Frontal cortex (tissue), 4 donors: ENCODE results near the gene IL17B. TPM values are rescaled to one million over a fixed set of nuclear protein-coding genes. Genes with fewer than 3 reads are reported as not detected.
A peak's percentile ranks its signal among the peaks of the same experiment; 100 is the strongest.
"Not testable (repeated sequence)": the region's sequence is repeated elsewhere in the genome, so short reads cannot be mapped to it uniquely, and the experiment has no call there.

Experiments used
- DNase-seq, 2 donors: peaks; one replicate each; pipeline ENCODE4 v3.0.0; 2012; ENCODE audit warnings: low spot score in 2 of 2
- FAIRE-seq: peaks from 2 replicates; lab custom pipeline; 2012; peaks lifted over from hg19 to GRCh38; lab: Jason Lieb, UNC
- total RNA-seq: library from RNA; depleted of rRNA; stranded (reverse); fragments of >200 nt; gene quantifications from one replicate; pipeline ENCODE4 v1.2.3, GENCODE V29; 2014
- donor health status: control.
- donor health status: control.
- donor health status: control.

IL17B gene
- total RNA-seq, 1 donor from 2014 or later: not detected

- FAIRE-seq (no peak), DNase-seq (no peak)
Observed at GRCh38 chr5:149403923-149404745, 25.0 kb upstream of the IL17B start.

- FAIRE-seq (no peak), DNase-seq (no peak)
Observed at GRCh38 chr5:149402291-149402690, 23.2 kb upstream of the IL17B start.

- DNase-seq (no peak), FAIRE-seq (no peak)
Observed at GRCh38 chr5:149401051-149401450, 22.0 kb upstream of the IL17B start.

DNA sequence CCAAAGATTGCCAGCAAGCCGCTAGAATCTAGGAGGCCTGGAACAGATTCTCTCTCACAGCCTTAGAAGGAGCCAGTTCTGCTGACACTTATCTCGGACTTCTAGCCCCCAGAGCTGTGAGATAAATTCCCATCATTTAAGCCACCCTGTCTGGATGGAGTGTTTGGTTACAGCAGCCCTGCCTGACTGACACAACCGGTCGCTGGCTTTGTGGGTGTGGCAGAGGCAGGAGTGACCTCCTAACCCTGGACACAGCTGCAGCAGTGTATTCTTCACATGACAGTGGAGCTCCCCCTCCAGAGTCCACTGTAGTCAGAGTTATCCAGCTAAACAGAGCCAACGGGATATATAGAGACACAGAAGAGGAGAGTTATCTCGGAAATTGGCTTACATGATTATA lies 21.2 kb upstream of the IL17B start:
- DNase-seq (no peak), FAIRE-seq (no peak)

- FAIRE-seq (no peak), DNase-seq (no peak)
Observed at GRCh38 chr5:149399775-149400174, 20.7 kb upstream of the IL17B start.

- not testable (repeated sequence) for DNase-seq, FAIRE-seq
Observed at GRCh38 chr5:149398747-149399266, 19.7 kb upstream of the IL17B start.

DNA sequence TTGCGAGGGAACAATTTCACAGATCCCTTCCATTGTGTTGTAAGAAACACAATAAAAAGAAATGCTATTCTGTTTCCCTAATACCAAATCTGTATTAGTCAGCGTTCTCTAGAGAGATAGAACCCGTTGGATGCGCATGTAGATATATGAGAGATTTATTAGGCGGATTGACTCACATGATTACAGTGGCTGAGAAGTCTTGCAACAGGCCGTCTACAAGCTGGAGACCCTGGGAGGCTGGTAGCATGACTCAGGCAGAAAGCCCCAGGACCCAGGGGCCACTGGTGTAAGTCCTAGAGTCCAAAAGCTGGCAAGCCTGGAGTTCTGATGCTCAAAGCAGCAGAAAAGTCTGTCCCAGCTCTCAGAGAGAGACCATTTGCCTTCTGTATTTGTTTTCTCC lies 18.4 kb upstream of the IL17B start:
- DNase-seq (no peak), FAIRE-seq (no peak)

DNA sequence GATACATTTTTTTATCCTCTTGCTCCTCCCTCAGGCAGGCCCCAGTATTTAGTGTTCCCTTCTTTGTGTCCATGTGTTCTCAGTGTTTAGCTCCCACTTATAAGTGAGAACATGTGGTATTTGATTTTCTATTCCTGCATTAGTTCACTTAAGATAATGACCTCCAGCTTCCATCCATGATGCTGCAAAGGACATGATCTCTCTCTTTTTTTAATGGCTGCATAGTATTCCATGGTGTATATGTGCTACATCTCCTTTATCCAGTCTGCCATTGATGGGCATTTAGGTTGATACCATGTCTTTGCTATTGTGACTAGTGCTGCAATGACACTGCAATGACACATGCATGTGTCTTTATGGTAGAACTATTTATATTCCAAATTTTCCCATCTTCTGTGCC lies 15.9 kb upstream of the IL17B start:
- DNase-seq, FAIRE-seq: not testable (repeated sequence)

DNA sequence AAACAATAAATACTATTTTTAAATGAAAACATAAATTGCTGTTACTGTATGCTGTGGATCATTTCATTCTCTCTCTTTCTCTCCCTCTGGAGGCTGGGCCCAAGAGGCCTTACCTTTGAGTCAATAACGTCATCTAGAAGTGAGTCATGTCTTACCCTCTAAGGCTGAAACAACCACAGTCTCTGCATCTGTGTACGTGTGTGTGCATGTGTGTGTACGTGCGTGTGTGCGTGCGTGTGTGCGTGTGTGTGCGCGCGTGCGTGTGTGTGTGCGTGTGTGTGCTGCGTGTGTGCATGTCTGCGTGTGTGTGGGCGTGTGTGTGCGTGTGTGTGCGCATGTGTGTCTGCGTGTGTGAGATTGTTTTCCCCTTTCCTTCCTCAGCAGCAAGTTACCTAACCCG lies 13.6 kb upstream of the IL17B start:
- DNase-seq: no peak
- no peak for FAIRE-seq

DNA sequence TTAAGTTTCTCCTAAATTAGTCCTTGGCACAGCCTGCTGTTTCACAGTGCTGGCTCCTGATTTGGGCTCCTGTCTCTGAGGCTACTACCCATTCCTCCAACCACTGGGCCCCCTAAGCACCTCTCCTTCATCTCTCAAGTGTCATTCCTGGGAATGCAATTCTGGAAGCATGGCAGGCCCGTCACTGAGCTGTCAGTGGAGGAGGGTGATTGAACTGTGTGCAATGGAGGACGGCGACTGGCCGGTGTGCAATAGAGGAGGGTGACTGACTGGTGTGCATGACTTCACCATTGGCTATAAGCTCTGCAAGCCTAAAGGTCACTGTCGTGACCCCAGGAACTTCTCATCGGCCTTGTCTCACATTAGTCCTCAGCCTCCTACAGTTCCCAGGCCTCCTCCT lies 12.4 kb upstream of the IL17B start:
- no peak for DNase-seq
- no peak for FAIRE-seq

- not testable (repeated sequence) for DNase-seq, FAIRE-seq
Observed at GRCh38 chr5:149391076-149391475, 12.0 kb upstream of the IL17B start.

GRCh38 chr5:149389552-149390495 lies 10.7 kb upstream of the IL17B start:
- FAIRE-seq: no peak
- no peak for DNase-seq

DNA sequence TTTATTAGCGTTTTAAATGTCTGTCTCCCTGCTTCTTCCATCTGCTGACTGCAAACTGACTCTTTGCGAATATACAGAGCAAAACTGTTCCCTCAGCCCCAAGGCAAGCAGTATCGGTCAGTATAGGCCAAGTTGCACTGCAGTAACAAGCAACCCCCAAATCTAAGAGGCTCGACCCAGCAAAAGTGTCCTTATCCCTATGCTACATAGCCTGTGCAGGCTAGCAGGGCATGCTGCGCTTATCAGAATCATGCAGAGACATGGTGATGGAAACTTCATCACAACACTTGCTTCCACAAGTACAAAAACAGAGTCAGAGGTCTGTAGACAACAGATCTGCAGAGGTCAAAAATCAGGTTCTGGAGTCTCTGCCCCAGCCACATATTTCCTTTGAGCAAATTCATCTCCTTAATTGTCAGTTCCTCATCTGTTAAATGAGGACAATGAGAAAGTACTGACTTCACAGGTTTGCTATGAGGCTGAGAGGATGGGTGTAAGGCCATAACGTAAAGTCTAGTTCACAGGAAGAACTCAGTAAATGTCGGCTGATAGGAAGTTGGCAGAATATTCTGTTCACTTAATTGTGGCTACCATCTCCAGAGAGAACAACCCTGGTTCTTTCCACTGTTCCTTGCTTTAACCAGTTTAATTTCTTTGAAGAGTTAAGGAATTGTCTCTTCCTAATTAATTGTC lies 9.6 kb upstream of the IL17B start:
- FAIRE-seq: no peak

GRCh38 chr5:149387982-149388381 lies 8.9 kb upstream of the IL17B start:
- FAIRE-seq (no peak), DNase-seq (no peak)

More for the DNA sequence above, 9.6 kb upstream of the IL17B start:
- DNase-seq: no peak

GRCh38 chr5:149387081-149387631 lies 8.1 kb upstream of the IL17B start:
- FAIRE-seq (no peak), DNase-seq (no peak)

DNA sequence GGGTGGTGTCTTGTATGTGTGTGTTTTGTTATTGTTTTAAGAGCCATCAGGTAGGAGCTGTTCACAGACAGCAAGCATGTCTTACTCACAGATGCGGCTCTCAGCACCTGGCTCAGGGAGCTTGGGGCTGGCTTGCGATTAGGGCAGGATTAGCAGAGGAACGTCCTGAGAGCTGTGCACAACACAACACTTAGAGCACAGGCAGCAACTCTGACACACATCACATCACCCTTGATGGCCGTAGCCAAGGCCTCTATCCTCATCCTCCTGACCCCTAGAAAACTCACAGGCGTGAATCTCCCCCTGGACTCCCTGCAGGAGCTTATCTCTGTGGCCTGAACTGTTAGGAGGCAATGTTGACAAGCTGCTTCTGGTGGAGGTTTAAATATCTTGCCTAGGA lies 7.1 kb upstream of the IL17B start:
- DNase-seq (no peak), FAIRE-seq (no peak)

DNA sequence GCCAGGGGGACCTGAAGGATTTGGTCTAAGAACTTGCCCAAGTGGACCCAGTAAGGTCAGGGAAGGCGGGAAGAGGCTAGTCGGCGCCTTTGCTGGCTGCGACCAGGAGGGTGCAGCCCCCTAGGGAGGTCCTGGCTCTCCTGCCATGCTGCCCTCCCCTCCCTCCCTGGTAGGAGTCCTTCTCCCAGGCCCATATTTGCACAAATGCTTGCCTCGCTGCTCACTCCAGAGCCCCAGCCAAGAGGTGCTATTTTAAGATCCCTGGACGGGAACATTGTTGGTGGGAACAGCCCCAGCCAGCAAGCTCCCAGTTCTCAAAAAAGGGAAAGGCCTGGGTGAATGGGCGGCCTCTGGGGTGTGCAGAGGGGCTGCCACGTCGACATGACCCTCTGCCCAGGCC lies 4.3 kb upstream of the IL17B start:
- DNase-seq (no peak), FAIRE-seq (no peak)

GRCh38 chr5:149382517-149383220 lies 3.6 kb upstream of the IL17B start:
- DNase-seq: no peak
- FAIRE-seq: no peak

- DNase-seq (peak; percentile 72 to 85), FAIRE-seq (no peak)
Observed at GRCh38 chr5:149381986-149382338, 2.9 kb upstream of the IL17B start.
